Natural killer cell (primary cell): ENCODE results near the gene SELENOO. TPM values are rescaled to one million over a fixed set of nuclear protein-coding genes. Genes with fewer than 3 reads are reported as not detected.

Experiments
- ATAC-seq, 3 donors: fragments of 150-1000 bp in 2 of 3; fragments of 200-7000 bp in 1 of 3; cut with Tn5 transposase; 1 replicate in 1 of 3; 2 replicates in 2 of 3; pipeline ENCODE4 v1.10.0; 2021; ENCODE audit warnings: mild to moderate bottlenecking in 2 of 3, moderate library complexity in 2 of 3
- DNase-seq, 2 donors: peaks; one replicate each; pipeline versions ENCODE4 v3.0.0 to v3.0.0-alpha.2; 2013 to 2021; ENCODE audit warnings: mixed read lengths in 1 of 2
- H3K27ac ChIP-seq: one replicate; pipeline ENCODE4 v1.5.1; 2013; ENCODE audit warnings: mild to moderate bottlenecking, low read length
- H3K27me3 ChIP-seq: one replicate; pipeline ENCODE4 v1.6.1; 2013; ENCODE audit warnings: low read length; ENCODE audit not compliant: control insufficient read depth, insufficient read depth
- H3K36me3 ChIP-seq: one replicate; pipeline ENCODE4 v1.6.1; 2013; ENCODE audit warnings: low read length; ENCODE audit not compliant: control insufficient read depth, insufficient read depth
- H3K4me1 ChIP-seq: one replicate; pipeline ENCODE4 v1.6.1; 2013; ENCODE audit warnings: low read length; ENCODE audit not compliant: control insufficient read depth, insufficient read depth
- H3K4me3 ChIP-seq: one replicate; pipeline ENCODE4 v1.5.1; 2013; ENCODE audit warnings: low read length
- H3K9me3 ChIP-seq: one replicate; pipeline ENCODE4 v1.6.1; 2013; ENCODE audit warnings: low read length; ENCODE audit not compliant: control insufficient read depth, insufficient read depth
- H3K27ac Mint-ChIP-seq, 2 donors: one replicate each; pipeline ENCODE4 v1.8.0; 2022; ENCODE audit warnings: mild to moderate bottlenecking in 2 of 2, mixed read lengths in 2 of 2, moderate library complexity in 1 of 2
- H3K27me3 Mint-ChIP-seq, 2 donors: one replicate each; pipeline ENCODE4 v1.8.0; 2022; ENCODE audit warnings: low read depth in 2 of 2, mixed read lengths in 2 of 2
- H3K36me3 Mint-ChIP-seq: one replicate; pipeline ENCODE4 v1.8.0; 2022; ENCODE audit warnings: mixed read lengths
- H3K4me1 Mint-ChIP-seq, 2 donors: one replicate each; pipeline ENCODE4 v1.8.0; 2022; ENCODE audit warnings: mixed read lengths in 2 of 2
- H3K4me3 Mint-ChIP-seq: one replicate; pipeline ENCODE4 v1.8.0; 2022; ENCODE audit warnings: mild to moderate bottlenecking, moderate library complexity, mixed read lengths
- H3K9me3 Mint-ChIP-seq, 2 donors: one replicate each; pipeline ENCODE4 v1.8.0; 2022; ENCODE audit warnings: mixed read lengths in 2 of 2
- CTCF ChIP-seq: fragments of 200-600 bp; IDR thresholded peaks from one replicate; pipeline ENCODE4 v1.8.0; 2022; ENCODE audit warnings: antibody characterized with exemption
- WGBS: methylation state at CpG from one replicate; pipeline ENCODE4 v1.1.7; 2013; ENCODE audit warnings: missing lambda C conversion rate; ENCODE audit not compliant: insufficient coverage; 5-methylcytosine and 5-hydroxymethylcytosine counted together
- intact Hi-C: fragments of 100-400 bp; cut with micrococcal nuclease; formaldehyde crosslinking; loops from one replicate; pipeline ENCODE4 v1.14.2; 2022
- total RNA-seq, 4 donors: library from RNA; stranded (reverse); fragments of 120-200 nt in 1 of 4; gene quantifications; one replicate each; pipeline versions ENCODE4 v1.2.3 to v1.2.4, GENCODE V29; 2013 to 2022

SELENOO gene
- total RNA-seq, 3 donors from 2014 or later (not counting 1 experiment from before 2014, with no cell fraction given) = 37.3 to 45.2 (median 37.6) TPM

- WGBS = 94% methylated on average over 28 of the region's 31 CpGs
- no peaks in the 10 kb centered on the region for H3K9me3 Mint-ChIP-seq
Measured at GRCh38 chr22:50226063-50226874, 25.5 kb downstream of the SELENOO start.

GRCh38 chr22:50226875-50227165 is 26.0 kb downstream of the SELENOO start:
- Mint-ChIP-seq H3K4me1 (peaks cover 0 to 11% of the 10 kb centered on the region in 2 donors), H3K27me3 (no peaks in the 10 kb centered on the region), H3K36me3 (peaks cover 7% of the 10 kb centered on the region), H3K27ac (no peak overlapping the region), H3K9me3 (no peaks in the 10 kb centered on the region), H3K4me3 (no peak overlapping the region)
- Histone ChIP-seq H3K9me3 (no peaks in the 10 kb centered on the region), H3K36me3 (peaks cover 53% of the 10 kb centered on the region), H3K27me3 (no peaks in the 10 kb centered on the region), H3K4me3 (no peak overlapping the region), H3K4me1 (no peaks in the 10 kb centered on the region), H3K27ac (no peak overlapping the region)
- intact Hi-C loops = no loop called here
- WGBS = 94% methylated on average over 18 of the region's 18 CpGs
- peak in 1 of 3 donors; percentile 8 for ATAC-seq
- DNase-seq = no peak
- TF ChIP-seq CTCF = no peak

More at GRCh38 chr22:50226063-50226874, 25.5 kb downstream of the SELENOO start:
- H3K27me3 ChIP-seq = no peaks in the 10 kb centered on the region
- Mint-ChIP-seq H3K27ac (no peak overlapping the region), H3K36me3 (peaks cover 7% of the 10 kb centered on the region), H3K27me3 (no peaks in the 10 kb centered on the region), H3K4me1 (peaks cover 0 to 11% of the 10 kb centered on the region in 2 donors), H3K4me3 (no peak overlapping the region)
- intact Hi-C loops = no loop called here
- DNase-seq (no peak), ATAC-seq (peak in 2 of 3 donors; percentile 12 to 24)
- H3K9me3 ChIP-seq = no peaks in the 10 kb centered on the region
- no peak for TF ChIP-seq CTCF
- H3K27ac ChIP-seq = no peak overlapping the region
- no peak overlapping the region for H3K4me3 ChIP-seq
- peaks cover 59% of the 10 kb centered on the region for H3K36me3 ChIP-seq
- no peaks in the 10 kb centered on the region for H3K4me1 ChIP-seq

GRCh38 chr22:50227579-50228215 is 26.9 kb downstream of the SELENOO start:
- H3K4me3 Mint-ChIP-seq = no peak overlapping the region
- H3K36me3 ChIP-seq = peaks cover 48% of the 10 kb centered on the region
- TF ChIP-seq CTCF = no peak
- no peaks in the 10 kb centered on the region for H3K9me3 ChIP-seq
- intact Hi-C loops = no loop called here
- H3K27ac ChIP-seq = no peak overlapping the region
- no peaks in the 10 kb centered on the region for H3K27me3 Mint-ChIP-seq
- peaks cover 0 to 11% of the 10 kb centered on the region in 2 donors for H3K4me1 Mint-ChIP-seq
- DNase-seq (no peak), ATAC-seq (no peak)
- H3K27ac Mint-ChIP-seq = no peak overlapping the region
- H3K9me3 Mint-ChIP-seq = no peaks in the 10 kb centered on the region
- H3K4me3 ChIP-seq = no peak overlapping the region
- WGBS = 94% methylated on average over 25 of the region's 25 CpGs
- no peaks in the 10 kb centered on the region for H3K27me3 ChIP-seq
- peaks cover 7% of the 10 kb centered on the region for H3K36me3 Mint-ChIP-seq
- H3K4me1 ChIP-seq = no peaks in the 10 kb centered on the region
